ENCODE results near the gene NEB.

Gene NEB

DNA sequence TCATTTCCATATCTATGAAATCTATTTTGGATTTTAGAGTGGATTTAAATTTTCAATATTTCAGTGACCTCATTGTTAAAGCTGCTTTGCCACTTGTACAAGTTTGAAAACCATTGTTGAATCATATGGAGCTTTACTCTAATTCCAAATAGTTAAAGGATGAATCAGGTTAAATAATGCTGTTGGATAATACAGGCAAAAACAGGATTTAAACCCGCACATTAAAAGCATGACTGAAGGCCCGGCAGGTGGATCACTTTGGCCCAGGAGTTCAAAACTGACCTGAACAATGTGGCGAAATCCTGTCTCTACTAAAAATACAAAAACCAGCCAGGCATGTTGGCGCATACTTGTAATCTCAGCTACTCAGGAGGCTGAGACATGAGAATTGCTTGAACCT lies 256.3 kb downstream of the NEB start:
- no peak for DNase-seq (ENCODE audit: low read depth)

GRCh38 chr2:151476287-151476686 lies 258.0 kb downstream of the NEB start:
- DNase-seq (ENCODE audit: low read depth): no peak

DNA sequence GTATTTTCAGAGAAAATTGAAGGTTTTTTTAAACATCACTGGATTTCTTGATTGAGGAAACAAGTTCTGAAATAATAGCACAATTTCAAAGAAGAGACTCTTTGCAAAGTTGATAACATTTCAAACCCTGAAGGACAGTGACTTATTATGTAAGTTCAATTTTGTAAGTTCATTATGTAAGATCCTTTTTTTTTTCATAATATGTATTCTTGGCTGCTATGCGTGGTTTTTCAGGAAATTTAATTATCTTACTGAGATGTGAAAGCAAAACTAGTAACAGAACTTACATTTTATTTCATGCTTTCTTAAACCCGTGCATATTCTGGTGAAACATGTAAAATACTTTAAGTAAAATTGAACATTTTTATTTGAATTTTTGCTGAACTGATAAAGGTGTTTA lies 259.2 kb downstream of the NEB start:
- no peak for DNase-seq (ENCODE audit: low read depth)

DNA sequence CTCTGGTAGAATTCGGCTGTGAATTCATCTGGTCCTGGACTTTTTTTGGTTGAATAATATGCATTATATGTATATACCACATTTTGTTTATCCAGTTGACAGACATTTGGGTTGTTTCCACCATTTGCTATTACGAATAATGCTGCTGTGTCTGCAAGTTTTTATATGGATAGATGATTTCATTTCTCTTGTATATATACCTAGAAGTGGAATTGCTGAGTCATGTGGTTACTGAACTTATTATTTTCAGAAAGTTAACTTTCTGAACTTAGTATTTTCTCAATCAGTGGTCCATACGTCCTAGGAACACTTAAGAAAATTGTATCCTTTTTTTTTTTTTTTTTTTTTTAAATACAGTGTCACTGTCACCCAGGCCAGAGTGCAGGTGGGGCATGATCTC lies 261.3 kb downstream of the NEB start:
- DNase-seq (ENCODE audit: low read depth): no peak

DNA sequence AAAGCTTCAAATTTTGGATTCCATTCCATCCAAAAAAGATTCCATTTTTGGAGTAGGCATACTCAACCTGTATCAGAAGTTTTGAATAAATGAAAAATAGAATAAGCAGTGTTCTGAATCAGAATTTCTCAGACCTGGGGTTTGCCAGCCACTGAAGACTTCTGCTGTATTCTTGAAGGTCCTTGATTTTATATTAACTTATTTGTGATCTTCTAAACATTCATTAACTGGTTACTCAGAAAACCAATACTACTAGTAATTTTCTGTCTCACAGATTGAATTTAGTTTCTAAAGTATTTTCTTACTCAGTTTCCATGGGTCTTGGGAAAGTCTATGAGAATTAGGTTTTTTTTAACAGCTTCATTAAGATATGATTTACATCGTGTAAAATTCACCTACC lies 263.7 kb downstream of the NEB start:
- DNase-seq (ENCODE audit: low read depth): no peak

DNA sequence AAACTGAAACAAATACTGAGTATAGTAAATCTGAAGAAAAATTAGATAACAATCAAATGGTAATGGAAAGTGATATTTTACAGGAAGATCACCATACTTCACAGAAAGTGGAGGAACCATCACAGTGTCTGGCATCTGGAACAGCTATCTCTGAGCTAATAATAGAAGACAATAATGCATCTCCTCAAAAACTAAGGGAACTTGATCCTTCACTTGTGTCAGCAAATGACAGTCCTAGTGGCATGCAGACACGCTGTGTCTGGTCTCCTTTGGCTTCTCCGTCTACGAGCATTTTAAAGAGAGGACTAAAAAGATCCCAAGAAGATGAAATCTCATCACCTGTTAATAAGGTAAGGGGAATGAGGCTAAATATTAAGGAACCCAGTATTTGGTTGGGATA lies 268.5 kb downstream of the NEB start:
- no peak for DNase-seq (ENCODE audit: low read depth)

DNA sequence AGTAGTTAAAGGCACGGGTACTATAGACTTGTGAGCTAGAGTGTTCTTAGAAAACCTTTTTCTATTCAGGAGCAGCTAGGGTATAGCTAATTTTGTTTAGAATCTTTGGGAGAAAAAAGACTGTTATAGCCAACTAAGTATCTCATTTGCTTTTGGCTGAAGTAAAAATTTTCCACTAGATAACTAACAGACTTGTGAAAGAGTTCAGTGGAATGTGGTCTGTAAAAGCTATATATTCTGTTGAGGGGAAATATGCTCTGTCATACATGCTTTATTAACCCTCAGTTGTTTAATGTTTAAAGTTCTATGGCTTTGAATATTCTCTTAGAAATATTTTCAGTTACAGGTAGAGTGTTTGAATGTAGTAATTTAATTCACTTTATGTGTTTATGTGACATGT lies 274.9 kb downstream of the NEB start:
- no peak for DNase-seq (ENCODE audit: low read depth)

- no peak for DNase-seq (ENCODE audit: low read depth)
Observed at GRCh38 chr2:151439127-151439526, 295.1 kb downstream of the NEB start.

DNA sequence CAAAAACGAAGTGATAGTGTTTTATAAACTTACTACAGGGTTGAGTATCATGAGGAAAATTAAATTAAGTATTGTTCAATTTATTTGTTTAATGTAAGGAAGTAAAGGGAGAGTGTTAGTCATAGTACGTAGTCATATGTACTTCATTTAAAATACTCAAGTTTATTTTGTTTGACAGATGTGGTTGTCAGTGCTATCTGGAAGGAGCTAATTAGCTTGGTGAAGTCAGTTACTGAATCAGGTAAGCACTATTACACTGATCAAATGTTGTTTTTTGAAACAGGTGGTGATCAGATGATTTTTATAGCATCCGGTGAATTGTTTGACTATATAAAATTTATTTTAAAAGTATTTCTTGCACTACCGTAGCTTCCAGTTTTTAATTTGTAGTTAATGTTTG lies 295.8 kb downstream of the NEB start:
- DNase-seq (ENCODE audit: low read depth): no peak

DNA sequence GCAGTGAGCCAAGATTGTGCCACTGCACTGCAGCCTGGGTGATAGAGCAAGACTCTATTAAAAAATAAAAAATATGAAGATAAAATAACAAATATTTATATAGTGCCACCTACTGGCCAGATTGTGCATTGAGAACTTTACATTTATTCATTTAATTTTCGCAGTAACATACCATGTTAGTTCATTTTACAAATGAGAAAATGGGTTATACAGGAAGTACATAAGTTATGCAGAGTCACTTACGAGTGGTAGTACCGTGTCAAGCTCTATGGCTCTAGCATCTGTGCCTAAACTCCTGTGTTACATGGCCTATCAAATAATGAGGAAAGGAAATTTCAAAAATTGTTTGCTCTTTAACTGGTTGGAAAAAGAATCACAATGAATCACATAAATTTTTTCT lies 296.6 kb downstream of the NEB start:
- no peak for DNase-seq (ENCODE audit: low read depth)
